NCI-H128 (cell line): Measurements from ENCODE around the gene SUCNR1.

Experiments
- DNase-seq: peaks from one replicate; lab custom pipeline; 2025; ENCODE audit not compliant: unreplicated experiment; lab: John Stamatoyannopoulos, UW

Gene SUCNR1

GRCh38 chr3:151933234-151933853, 59.9 kb downstream of the SUCNR1 start:
- DNase-seq = no peak
